ENCODE measurements around the gene TRIM25.

TRIM25 gene

DNA sequence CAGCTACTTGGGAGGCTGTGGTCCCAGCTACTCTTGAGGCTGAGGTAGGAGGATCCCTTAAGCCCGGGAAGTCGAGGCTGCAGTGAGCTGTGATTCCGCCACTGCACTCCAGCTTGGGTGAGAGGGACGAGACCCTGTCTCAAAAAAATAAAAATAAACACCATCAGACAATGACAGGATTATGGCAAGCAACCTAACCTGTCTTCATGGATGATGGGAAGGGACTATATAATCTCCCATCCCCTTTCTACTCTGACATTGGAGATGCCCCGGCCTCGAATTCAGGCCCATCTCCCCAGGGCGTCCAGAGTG lies 893 bp downstream of the TRIM25 start:
- Mint-ChIP-seq H3K4me3 (peak overlapping the region; percentile 90 to 98 (median 92)), H3K9me3 (peaks cover 7% of the 10 kb centered on the region), H3K27me3 (ENCODE audit: low read depth) (peaks cover 4% of the 10 kb centered on the region), H3K4me1 (peaks cover 4% of the 10 kb centered on the region), H3K27ac (no peak overlapping the region), H3K36me3 (ENCODE audit: low read depth) (peaks cover 9% of the 10 kb centered on the region)
- TF ChIP-seq, protein P1, sequence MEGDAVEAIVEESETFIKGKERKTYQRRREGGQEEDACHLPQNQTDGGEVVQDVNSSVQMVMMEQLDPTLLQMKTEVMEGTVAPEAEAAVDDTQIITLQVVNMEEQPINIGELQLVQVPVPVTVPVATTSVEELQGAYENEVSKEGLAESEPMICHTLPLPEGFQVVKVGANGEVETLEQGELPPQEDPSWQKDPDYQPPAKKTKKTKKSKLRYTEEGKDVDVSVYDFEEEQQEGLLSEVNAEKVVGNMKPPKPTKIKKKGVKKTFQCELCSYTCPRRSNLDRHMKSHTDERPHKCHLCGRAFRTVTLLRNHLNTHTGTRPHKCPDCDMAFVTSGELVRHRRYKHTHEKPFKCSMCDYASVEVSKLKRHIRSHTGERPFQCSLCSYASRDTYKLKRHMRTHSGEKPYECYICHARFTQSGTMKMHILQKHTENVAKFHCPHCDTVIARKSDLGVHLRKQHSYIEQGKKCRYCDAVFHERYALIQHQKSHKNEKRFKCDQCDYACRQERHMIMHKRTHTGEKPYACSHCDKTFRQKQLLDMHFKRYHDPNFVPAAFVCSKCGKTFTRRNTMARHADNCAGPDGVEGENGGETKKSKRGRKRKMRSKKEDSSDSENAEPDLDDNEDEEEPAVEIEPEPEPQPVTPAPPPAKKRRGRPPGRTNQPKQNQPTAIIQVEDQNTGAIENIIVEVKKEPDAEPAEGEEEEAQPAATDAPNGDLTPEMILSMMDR (IDR thresholded peaks at IDR 0.05; ENCODE audit: unreplicated experiment in 3 of 3) = no peak

DNA sequence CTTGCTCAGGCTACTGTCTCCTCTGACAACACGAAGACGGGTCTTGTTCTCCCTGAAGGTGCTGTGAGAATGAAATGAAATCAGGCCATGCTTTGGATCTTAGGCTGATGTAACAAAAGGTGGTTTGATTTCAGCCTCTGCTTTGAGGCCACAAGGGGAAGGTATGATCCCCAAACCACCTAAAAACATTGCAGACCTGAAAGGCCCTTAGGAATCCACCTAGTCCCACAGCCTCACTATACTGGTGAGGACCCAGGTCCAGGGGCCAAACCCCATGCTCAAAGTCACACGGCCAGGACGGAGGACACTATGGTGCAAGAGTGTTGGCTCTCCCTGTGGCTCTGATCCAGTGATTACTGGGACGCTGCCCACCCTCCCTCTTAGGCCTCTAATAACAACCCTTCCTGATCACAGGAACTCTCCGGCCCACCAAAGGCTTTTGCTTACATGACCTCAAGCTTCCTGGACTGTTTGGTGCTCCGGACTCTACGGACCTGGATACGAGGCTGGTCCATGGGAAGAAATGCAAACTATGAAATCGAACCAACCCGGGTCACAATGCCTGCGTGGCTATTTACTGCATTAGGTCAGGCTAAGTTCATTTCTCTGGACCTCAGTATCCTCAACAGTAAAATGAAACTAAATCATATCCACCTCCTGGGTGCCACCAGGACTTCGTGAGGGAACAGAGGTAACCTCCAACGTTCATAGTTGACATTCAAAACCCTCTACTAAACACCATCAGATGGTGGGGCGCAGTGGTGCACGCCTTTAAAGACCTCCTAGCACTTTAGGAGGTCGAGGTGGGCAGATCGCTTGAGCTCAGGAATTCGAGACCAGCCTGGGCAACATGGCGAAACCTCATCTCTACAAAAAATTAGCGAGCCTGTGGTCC lies 1.5 kb downstream of the TRIM25 start:
- Mint-ChIP-seq H3K27ac (no peak overlapping the region), H3K27me3 (ENCODE audit: low read depth) (peaks cover 4% of the 10 kb centered on the region), H3K4me3 (peak overlapping the region; percentile 90 to 98 (median 92)), H3K9me3 (peaks cover 2% of the 10 kb centered on the region), H3K36me3 (ENCODE audit: low read depth) (peaks cover 15% of the 10 kb centered on the region), H3K4me1 (peaks cover 4% of the 10 kb centered on the region)
- TF ChIP-seq, protein P1 (IDR thresholded peaks at IDR 0.05; ENCODE audit: unreplicated experiment in 3 of 3) = no peak

DNA sequence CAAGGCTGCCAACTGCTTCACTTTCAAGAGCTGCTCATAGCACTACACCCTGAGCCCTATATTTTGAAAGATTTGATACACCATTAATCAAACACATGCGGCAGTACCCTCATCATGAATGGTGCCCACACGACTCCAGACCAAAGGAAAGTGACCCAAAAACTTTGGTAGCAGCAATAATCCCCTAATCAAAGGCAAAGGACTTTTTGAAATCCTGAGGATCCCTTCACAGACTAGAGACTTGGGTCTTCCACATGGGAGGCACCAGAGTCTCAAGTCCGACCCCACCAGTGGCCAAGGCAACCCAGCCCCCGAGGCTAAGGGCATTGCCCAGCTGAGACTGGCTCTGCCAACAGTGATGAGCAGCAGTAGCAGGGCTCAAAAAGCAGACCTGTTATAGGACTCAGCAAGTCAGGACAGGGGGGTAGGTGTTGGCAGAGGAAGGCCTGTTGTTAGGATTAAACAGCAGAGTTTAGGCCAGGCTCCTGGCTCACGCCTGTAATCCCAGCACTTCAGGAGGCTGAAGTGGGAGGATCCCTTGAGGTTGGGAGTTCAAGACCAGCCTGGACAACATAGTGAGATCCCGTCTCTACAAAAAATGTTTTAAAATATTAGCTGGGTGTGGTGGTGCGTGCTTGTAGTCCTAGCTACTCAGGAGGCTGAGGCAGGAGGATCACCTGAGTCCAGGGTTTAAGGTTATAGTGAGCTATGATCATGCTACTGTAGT lies 3.2 kb downstream of the TRIM25 start:
- Mint-ChIP-seq H3K4me3 (peak overlapping the region; percentile 20 to 49 (median 40)), H3K27ac (no peak overlapping the region), H3K36me3 (ENCODE audit: low read depth) (peaks cover 26% of the 10 kb centered on the region), H3K27me3 (ENCODE audit: low read depth) (peaks cover 4% of the 10 kb centered on the region), H3K9me3 (no peaks in the 10 kb centered on the region), H3K4me1 (peaks cover 4% of the 10 kb centered on the region)
- TF ChIP-seq, protein P1 (IDR thresholded peaks at IDR 0.05; ENCODE audit: unreplicated experiment in 3 of 3) = no peak

DNA sequence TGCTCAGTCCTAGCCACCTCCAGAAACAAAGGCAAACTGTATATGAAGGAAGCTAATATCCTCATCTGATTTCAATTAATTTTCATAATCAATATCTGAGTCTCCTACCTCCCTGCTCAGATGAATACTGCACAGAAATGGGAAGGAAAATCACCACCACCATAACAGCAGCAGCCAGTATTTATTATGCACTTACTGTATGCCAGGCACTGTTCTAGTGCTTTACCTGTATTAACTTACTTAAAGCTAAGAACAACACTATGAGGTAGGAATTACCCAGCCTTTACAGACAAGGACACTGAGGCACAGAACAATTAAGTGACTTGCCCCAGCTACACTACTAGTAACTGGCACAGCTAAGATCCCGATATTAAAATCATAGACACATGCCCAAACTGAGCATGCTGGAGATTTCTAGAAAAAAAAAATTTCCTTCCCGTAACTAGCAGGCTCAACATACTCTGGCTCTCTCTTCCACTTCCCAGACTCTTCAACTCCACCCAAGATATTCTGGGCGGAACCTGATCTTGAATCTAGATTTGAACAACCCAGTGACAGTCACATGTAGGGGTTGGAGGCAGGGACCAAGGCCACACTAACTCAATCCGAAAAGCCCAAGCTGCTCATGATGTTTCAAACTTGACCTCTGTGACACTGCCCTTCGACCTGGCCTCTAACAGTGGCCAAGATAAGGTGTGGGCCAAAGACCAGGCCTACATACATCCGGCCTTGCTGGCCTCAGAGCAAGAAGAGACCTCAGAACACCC lies 3.9 kb downstream of the TRIM25 start:
- Mint-ChIP-seq H3K4me3 (no peak overlapping the region), H3K36me3 (ENCODE audit: low read depth) (peaks cover 27% of the 10 kb centered on the region), H3K27ac (no peak overlapping the region), H3K27me3 (ENCODE audit: low read depth) (peaks cover 4% of the 10 kb centered on the region), H3K4me1 (peaks cover 4% of the 10 kb centered on the region), H3K9me3 (no peaks in the 10 kb centered on the region)
- TF ChIP-seq, protein P1 (IDR thresholded peaks at IDR 0.05; ENCODE audit: unreplicated experiment in 3 of 3) = no peak

DNA sequence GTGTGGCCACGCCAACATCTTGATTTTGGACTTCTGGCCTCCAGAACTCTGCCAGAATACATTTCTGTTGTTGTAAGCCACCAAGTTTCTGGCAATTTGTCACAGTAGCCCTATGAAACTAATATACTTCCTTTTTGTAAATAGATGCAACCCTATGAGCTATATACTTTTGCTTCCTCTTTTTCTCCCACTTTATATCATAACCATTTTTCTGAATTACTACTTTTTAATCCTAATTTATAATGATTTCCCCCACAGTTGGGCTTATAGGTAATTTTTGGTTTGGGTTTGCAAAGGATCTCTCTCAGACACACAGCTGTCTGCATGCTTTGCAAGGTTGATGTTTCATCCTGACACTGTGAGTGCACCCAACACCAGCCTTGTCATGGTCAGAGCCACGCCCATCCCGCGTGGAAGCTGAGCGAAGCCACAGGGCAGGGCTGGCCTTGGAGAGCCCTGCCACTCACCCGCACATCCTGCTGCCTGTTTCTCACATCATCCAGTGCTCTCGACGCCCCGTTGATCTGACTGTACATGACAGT lies 5.8 kb downstream of the TRIM25 start:
- H3K9me3 Mint-ChIP-seq = peaks cover 4% of the 10 kb centered on the region
- TF ChIP-seq, protein P1 (IDR thresholded peaks at IDR 0.05; ENCODE audit: unreplicated experiment in 3 of 3) = no peak

More for the DNA sequence above, 5.8 kb downstream of the TRIM25 start:
- Mint-ChIP-seq H3K4me3 (no peak overlapping the region), H3K4me1 (no peaks in the 10 kb centered on the region), H3K36me3 (ENCODE audit: low read depth) (peaks cover 44% of the 10 kb centered on the region), H3K27ac (no peak overlapping the region), H3K27me3 (ENCODE audit: low read depth) (peaks cover 4% of the 10 kb centered on the region)
